SH-SY5Y (cell line): Measurements from ENCODE around the gene NGRN.

Experiments
- GATA2 ChIP-seq: IDR thresholded peaks from 2 replicates; pipeline ENCODE4 v1.6.1; 2011; ENCODE audit warnings: mild to moderate bottlenecking, low read depth, low read length
- GATA3 ChIP-seq: IDR thresholded peaks from 2 replicates; pipeline ENCODE4 v1.6.1; 2011; ENCODE audit warnings: low read depth, mild to moderate bottlenecking, low read length, moderate library complexity

- no peak for TF ChIP-seq GATA2
- no peak for TF ChIP-seq GATA3
Measured at GRCh38 chr15:90230610-90231009, 34.9 kb upstream of the NGRN start.
